PC-9 (cell line): ENCODE results near the gene MATK. TPM values are rescaled to one million over a fixed set of nuclear protein-coding genes. Genes with fewer than 3 reads are reported as not detected.

Source experiments
- BruUV-seq: library from RNA; stranded (reverse); fragments of 400-500 nt; replicated peaks from 2 replicates; lab custom pipeline; 2021; lab: Mats Ljungman, UMichigan
- CTCF ChIA-PET: fragments of 300-600 bp; sonication (Branson Sonifier 250); formaldehyde crosslinking; loops from one replicate; lab custom pipeline; 2022; ENCODE audit warnings: antibody characterized with exemption; lab: Charles Lee
- POLR2A ChIA-PET: fragments of 300-600 bp; sonication (Branson Sonifier 250); formaldehyde crosslinking; loops from one replicate; lab custom pipeline; 2022; ENCODE audit warnings: antibody characterized with exemption; ENCODE audit not compliant: unreplicated experiment; lab: Charles Lee
- DNase-seq, 2 experiments: peaks; one replicate each; pipeline versions ENCODE4 v3.0.0 to v3.0.0-alpha.2; 2015 to 2022; ENCODE audit warnings: mixed read lengths in 1 of 2
- H2AFZ ChIP-seq: fragments of 200-600 bp; sonication (generic); 2 replicates; pipeline ENCODE4 v1.8.1; 2017; ENCODE audit warnings: antibody characterized with exemption
- H3F3A ChIP-seq: fragments of 200-600 bp; sonication (generic); 2 replicates; pipeline ENCODE4 v1.8.1; 2017; ENCODE audit warnings: antibody characterized with exemption, mild to moderate bottlenecking, low read depth; ENCODE audit not compliant: insufficient read depth
- H3K27ac ChIP-seq: fragments of 200-600 bp; sonication (generic); 2 replicates; pipeline ENCODE4 v1.6.1; 2016; ENCODE audit warnings: mixed run types
- H3K27me3 ChIP-seq: fragments of 200-600 bp; sonication (generic); 2 replicates; pipeline ENCODE4 v1.6.1; 2016; ENCODE audit warnings: low read depth, mixed run types; ENCODE audit not compliant: insufficient read depth
- H3K36me3 ChIP-seq: fragments of 200-600 bp; sonication (generic); 2 replicates; pipeline ENCODE4 v1.6.1; 2016; ENCODE audit warnings: low read depth, mixed run types
- H3K4me1 ChIP-seq: fragments of 200-600 bp; sonication (generic); replicated peaks from 2 replicates; pipeline ENCODE4 v1.6.1; 2016; ENCODE audit warnings: mixed run types; ENCODE audit not compliant: insufficient read depth
- H3K4me2 ChIP-seq: fragments of 200-600 bp; sonication (generic); 2 replicates; pipeline ENCODE4 v1.6.1; 2017; ENCODE audit warnings: mixed run types
- H3K4me3 ChIP-seq: fragments of 200-600 bp; sonication (generic); 2 replicates; pipeline ENCODE4 v1.6.1; 2016; ENCODE audit warnings: mixed run types
- H3K79me2 ChIP-seq: fragments of 200-600 bp; sonication (generic); 2 replicates; pipeline ENCODE4 v1.6.1; 2017; ENCODE audit warnings: low read depth, mixed run types
- H3K9me2 ChIP-seq: fragments of 200-600 bp; sonication (generic); 2 replicates; pipeline ENCODE4 v1.8.1; 2017; ENCODE audit warnings: mild to moderate bottlenecking; ENCODE audit not compliant: insufficient read depth
- H3K9me3 ChIP-seq: fragments of 200-600 bp; sonication (generic); 2 replicates; pipeline ENCODE4 v1.8.1; 2016; ENCODE audit warnings: low read depth; ENCODE audit not compliant: insufficient read depth
- H4K20me1 ChIP-seq: fragments of 200-600 bp; sonication (generic); 2 replicates; pipeline ENCODE4 v1.8.1; 2017; ENCODE audit not compliant: insufficient read depth
- CTCF ChIP-seq: fragments of 200-600 bp; sonication (generic); conservative IDR thresholded peaks from 2 replicates; pipeline ENCODE4 v1.6.1; 2017; ENCODE audit warnings: mixed run types, antibody characterized with exemption, mild to moderate bottlenecking, moderate library complexity
- EZH2 ChIP-seq: fragments of 200-600 bp; sonication (generic); IDR thresholded peaks from 2 replicates; pipeline ENCODE4 v1.8.0; 2017; ENCODE audit warnings: antibody characterized with exemption, low read depth
- intact Hi-C: fragments of 100-400 bp; cut with micrococcal nuclease; formaldehyde crosslinking; loops from one replicate; pipeline ENCODE4 v1.10.0; 2022; ENCODE audit not compliant: unreplicated experiment
- total RNA-seq: library from RNA; stranded (reverse); gene quantifications from 2 replicates; pipeline ENCODE4 v1.2.3, GENCODE V29; 2021

The MATK gene
- total RNA-seq, 1 experiment from 2014 or later, result not detected

GRCh38 chr19:3825286-3825956 is 39.2 kb upstream of the MATK start:
- H3K4me2 ChIP-seq, result no peak overlapping the region
- TF ChIP-seq EZH2 (no peak), CTCF (no peak)
- ChIA-PET POLR2A (no interaction called here), CTCF (no interaction called here)
- H3K27ac ChIP-seq, result no peak overlapping the region
- peaks cover 8% of the 10 kb centered on the region for H3K4me1 ChIP-seq
- no peak for DNase-seq
- H3F3A ChIP-seq, result peaks cover 4% of the 10 kb centered on the region; the same call in 1 of the 2 replicates
- H3K9me2 ChIP-seq, result no peaks in the 10 kb centered on the region
- no peaks in the 10 kb centered on the region for H3K36me3 ChIP-seq
- intact Hi-C loops, result no loop called here
- H2AFZ ChIP-seq, result no peak overlapping the region
- H3K9me3 ChIP-seq, result no peaks in the 10 kb centered on the region
- no peaks in the 10 kb centered on the region for H4K20me1 ChIP-seq
- H3K79me2 ChIP-seq, result no peaks in the 10 kb centered on the region
- peaks cover 15% of the 10 kb centered on the region; the same call in 1 of the 2 replicates for H3K27me3 ChIP-seq
- no peak overlapping the region for H3K4me3 ChIP-seq
- no TSS peak for BruUV-seq

GRCh38 chr19:3823350-3823713 is 37.2 kb upstream of the MATK start:
- H4K20me1 ChIP-seq, result no peaks in the 10 kb centered on the region
- H3F3A ChIP-seq, result no peaks in the 10 kb centered on the region; the same call in 1 of the 2 replicates
- ChIA-PET POLR2A (no interaction called here), CTCF (no interaction called here)
- peaks cover 3% of the 10 kb centered on the region for H3K4me1 ChIP-seq
- no peaks in the 10 kb centered on the region for H3K36me3 ChIP-seq
- TF ChIP-seq EZH2 (no peak), CTCF (no peak)
- no peak overlapping the region for H3K27ac ChIP-seq
- no peak overlapping the region for H3K4me2 ChIP-seq
- no peaks in the 10 kb centered on the region for H3K9me3 ChIP-seq
- H3K4me3 ChIP-seq, result no peak overlapping the region
- no peaks in the 10 kb centered on the region for H3K79me2 ChIP-seq
- intact Hi-C loops, result no loop called here
- DNase-seq, result no peak
- H3K9me2 ChIP-seq, result no peaks in the 10 kb centered on the region
- no peak overlapping the region for H2AFZ ChIP-seq
- H3K27me3 ChIP-seq, result peaks cover 23% of the 10 kb centered on the region; the same call in 1 of the 2 replicates
- no TSS peak for BruUV-seq

- POLR2A ChIA-PET, result no interaction called here
- Histone ChIP-seq H3K4me3 (no peak overlapping the region), H3K9me2 (no peaks in the 10 kb centered on the region), H3K27me3 (peaks cover 28% of the 10 kb centered on the region; the same call in 1 of the 2 replicates), H3K4me2 (no peak overlapping the region), H3F3A (no peaks in the 10 kb centered on the region), H4K20me1 (no peaks in the 10 kb centered on the region), H3K79me2 (no peaks in the 10 kb centered on the region), H3K9me3 (no peaks in the 10 kb centered on the region), H3K27ac (no peak overlapping the region), H2AFZ (no peak overlapping the region), H3K4me1 (no peaks in the 10 kb centered on the region), H3K36me3 (no peaks in the 10 kb centered on the region)
- TF ChIP-seq CTCF, result no peak
- TF ChIP-seq EZH2, result no peak
- CTCF ChIA-PET, result interaction anchor here (0.7 kb wide), 1 partner anchor 93 kb away, joined by 4 read pairs; no protein-coding TSS in a partner anchor
- BruUV-seq, result no TSS peak
- intact Hi-C loops, result no loop called here
- DNase-seq, result no peak
Observed at GRCh38 chr19:3822683-3823349, 36.6 kb upstream of the MATK start.
